ENCODE data around the gene GRIA4.

The GRIA4 gene

DNA sequence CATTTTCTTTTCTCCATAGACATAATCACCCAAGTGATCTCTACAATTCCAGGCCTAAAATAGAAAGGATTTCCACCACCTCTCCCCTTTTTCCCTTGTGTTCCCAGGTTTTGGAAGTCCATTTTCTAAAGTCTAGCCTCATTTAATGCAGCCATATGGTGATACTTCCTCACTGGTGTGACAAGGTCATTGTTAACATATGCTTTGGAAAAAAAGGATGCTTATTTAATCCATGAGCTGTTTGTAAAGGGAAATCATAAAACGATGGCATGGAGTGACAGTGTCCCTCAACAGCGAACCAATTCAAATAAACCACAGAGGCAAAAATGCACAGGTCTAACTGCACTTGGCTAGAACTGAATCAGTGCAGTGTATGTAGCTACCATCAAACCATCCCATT, 26.6 kb downstream of the GRIA4 start:
- no peak for DNase-seq

- DNase-seq = no peak
Measured at GRCh38 chr11:105639527-105639926, 29.7 kb downstream of the GRIA4 start.

DNA sequence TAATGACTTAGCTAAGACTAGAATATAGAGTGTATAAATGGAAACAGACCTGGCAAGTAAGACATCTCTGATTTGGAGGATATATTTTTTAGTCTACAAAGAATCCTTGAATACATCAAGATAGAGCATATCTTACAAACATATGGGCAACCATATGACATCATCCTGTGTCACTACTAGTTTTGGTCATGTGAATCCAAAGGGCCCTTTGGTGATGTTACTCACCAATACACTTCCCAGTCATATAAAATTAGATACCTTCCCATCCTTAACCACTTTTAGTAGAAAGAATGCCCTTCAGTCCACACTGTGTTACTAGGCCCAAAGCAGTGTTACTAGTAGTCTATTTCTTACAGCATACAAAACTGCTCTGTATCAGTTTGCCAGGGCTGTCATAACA, 31.6 kb downstream of the GRIA4 start:
- DNase-seq = no peak

GRCh38 chr11:105642870-105643269, 33.0 kb downstream of the GRIA4 start:
- DNase-seq = no peak

- DNase-seq = no peak
Measured at GRCh38 chr11:105644839-105645573, 35.1 kb downstream of the GRIA4 start.

GRCh38 chr11:105647780-105648179, 37.9 kb downstream of the GRIA4 start:
- no peak for DNase-seq

- DNase-seq = no peak
Measured at GRCh38 chr11:105648762-105649161, 38.9 kb downstream of the GRIA4 start.

- DNase-seq = no peak
Measured at GRCh38 chr11:105665281-105665680, 55.4 kb downstream of the GRIA4 start.

GRCh38 chr11:105667441-105667840, 57.6 kb downstream of the GRIA4 start:
- no peak for DNase-seq

DNA sequence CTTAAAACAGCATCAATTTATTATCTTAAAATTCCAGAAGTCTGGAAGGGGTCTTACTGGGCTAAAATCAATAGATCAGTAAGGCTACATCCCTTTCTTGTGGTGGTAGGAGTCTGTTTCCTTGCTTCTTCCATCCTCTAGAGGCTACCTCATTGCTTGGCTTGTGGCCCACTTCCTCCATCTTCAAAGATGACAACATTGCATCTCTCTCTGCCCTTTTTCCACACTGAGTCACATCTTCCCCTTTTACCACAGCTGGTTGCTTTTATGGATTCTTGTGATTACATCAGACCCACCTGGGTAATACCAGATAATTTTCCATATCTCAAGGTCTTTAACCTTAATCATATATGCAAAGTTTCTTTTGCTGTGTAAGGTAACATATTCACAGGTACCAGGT, 60.9 kb downstream of the GRIA4 start:
- no peak for DNase-seq

DNA sequence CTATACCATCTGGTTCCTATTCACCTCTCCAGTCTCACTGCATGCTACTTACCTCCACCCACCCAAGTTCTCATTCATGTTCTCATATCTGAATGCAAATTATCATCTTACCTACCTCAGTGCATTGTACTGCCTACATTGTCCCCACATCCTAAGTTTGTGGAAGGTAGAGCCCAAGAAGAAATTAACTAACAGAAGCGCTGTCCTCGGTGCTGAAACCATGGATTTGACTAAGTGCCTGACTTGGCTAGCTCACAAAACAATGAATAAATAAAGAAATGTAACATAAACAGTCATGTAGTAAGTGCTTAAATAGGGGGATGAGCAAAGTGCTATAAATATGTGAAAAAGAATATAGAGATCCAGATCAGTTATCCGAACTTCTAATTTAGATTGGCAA, 63.2 kb downstream of the GRIA4 start:
- peak in 2 of 56 donors; percentile 1 to 4 for DNase-seq

- DNase-seq = no peak
Measured at GRCh38 chr11:105689631-105690030, 79.8 kb downstream of the GRIA4 start.

GRCh38 chr11:105690467-105690866, 80.6 kb downstream of the GRIA4 start:
- DNase-seq = no peak

DNA sequence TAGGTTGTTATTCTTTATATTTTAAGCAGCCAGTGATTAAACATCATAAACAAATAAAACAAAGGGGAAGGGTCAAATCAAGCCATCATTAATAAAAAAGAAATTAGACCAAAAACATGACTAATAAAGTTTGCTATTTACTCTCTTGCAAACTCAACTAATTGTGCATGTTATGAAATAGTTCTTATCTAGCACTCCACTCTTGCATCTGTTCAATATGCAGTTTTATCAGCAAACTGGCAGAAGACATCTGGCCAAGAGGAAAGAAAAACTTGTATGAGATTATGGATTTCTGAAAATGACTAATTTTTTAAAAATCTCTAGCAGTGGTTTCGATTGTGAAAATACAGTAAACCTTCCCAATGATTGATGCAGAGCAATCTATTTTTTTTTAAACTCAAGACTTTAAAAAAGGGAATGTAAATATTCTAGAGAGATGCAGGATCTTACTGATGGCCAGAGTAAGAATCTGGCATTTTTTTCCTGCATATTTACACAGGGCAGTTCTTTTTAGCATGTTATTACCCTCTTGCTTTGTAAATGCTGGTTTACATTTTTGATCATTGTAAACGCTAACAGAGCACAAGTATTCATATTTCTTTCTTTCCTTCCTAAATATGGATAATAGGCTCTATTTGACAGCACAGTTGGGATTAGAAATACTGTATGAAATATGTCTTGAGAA, 83.3 kb downstream of the GRIA4 start:
- DNase-seq = no peak

- DNase-seq = no peak
Measured at GRCh38 chr11:105696000-105696399, 86.1 kb downstream of the GRIA4 start.

DNA sequence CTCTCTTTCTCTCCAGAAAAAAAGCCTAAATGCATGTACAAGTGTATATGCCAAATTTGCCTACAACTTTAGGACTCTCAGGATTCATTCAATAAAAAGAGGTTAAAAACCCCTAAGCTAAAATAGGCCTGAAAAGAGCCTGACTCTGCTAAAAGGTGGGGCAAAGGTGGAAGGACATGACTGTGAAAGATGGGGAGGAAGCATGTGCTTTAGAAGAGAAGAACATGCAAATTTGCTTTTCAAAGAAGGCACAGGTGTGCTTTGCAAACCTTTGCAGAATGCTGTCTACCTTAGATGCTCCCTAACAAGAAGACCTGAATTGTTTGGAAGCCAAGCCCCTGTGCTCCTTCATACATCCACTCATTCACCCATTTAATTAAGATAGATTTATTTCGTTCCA, 87.4 kb downstream of the GRIA4 start:
- DNase-seq = no peak

GRCh38 chr11:105699203-105699602, 89.3 kb downstream of the GRIA4 start:
- DNase-seq = no peak

GRCh38 chr11:105700271-105700670, 90.4 kb downstream of the GRIA4 start:
- DNase-seq = no peak

DNA sequence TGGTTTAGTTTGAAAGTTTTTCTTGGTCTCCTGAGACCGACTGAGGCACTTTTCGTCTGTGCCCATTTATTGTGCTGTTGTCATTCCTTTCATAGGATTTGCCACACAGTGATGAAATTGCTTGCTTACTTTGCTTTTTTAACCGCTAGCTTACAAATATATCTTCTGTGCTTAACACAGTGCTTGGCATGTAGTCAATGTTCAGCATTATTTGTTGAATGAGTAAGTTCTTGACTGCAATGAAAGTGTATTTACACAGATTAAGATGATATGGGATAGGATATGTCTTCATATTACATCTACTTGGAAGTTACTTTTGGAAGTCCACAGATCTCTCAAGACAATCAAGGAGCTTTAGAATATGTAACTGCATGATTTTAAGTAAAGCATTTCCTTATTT, 91.2 kb downstream of the GRIA4 start:
- no peak for DNase-seq

DNA sequence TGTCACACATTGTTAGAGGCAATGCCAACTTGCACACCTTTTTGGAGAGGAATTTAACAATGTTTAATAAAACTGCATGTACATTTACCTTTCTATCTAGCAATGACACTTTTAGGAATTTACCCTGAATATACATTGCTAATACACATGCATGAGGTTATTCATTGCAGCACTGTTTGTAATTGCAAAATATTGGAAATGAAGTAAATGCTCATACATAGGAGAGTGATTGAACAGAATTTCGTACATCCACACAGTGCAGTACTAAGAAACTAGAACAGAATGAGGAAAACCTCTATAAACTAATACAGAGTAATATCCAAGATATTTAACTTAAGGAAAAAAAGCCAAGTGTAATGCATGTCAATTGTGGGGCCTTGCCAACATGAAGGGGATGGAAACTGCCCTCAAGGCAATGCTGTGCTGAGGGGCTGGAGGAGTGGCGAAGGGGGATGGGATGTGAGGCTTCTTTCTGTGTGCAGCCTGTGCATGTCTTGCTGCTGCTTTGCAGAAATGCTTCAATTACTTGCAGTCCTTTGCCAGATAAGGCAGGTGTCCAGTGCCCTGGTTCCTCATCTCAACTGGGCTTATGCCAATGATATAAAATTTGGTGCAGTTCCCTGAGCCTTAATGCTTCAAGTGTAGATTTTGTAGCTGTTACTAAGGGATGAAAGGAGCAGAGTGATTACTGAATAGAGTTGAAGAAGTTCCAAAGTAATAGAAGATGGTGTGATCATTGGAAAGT, 96.1 kb downstream of the GRIA4 start:
- no peak for DNase-seq

DNA sequence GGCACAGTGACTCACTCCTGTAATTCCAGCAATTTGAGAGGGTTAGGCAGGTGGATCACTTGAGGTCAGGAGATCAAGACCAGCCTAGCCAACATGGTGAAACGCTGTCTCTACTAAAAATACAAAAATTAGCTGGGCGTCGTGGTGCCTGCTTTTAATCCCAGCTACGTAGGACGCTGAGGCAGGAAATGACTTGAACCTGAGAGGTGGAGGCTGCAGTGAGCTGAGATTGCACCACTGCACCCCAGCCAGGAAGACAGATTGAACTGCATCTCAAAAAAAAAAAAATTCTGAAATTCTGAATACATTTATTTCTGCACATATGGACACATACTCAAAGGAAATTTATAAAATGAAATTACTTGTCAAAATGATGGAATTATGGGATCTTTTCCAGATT, 103.2 kb downstream of the GRIA4 start:
- DNase-seq = no peak

DNA sequence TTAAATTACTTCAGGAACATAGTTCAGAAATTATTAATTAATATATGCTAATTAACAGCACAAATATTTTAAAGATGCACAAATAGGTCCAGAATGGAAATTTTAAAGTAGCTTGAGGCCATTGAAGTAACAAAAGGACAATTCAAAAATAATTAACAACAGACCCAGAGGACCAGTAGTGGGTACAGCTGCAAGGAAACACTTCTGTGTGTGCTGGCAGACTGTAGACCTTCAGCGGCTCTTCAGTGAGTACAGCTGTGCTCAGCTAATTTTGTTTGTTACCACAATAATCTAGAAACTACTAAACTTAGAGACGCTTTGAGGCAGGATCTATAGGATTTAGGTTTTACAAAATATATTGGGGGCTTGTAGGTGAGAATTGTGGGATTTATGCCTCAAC, 103.8 kb downstream of the GRIA4 start:
- no peak for DNase-seq

GRCh38 chr11:105718641-105719040, 108.8 kb downstream of the GRIA4 start:
- DNase-seq = no peak

All from amygdala (tissue), 56 donors.